CD4-positive, alpha-beta T cell treated with Interleukin-6 at 100 ng/mL for 8 hours (primary cell): ENCODE data around the gene GGA1.
"Not testable (repeated sequence)": the region's sequence is repeated elsewhere in the genome, so short reads cannot be mapped to it uniquely, and the experiment has no call there.

ENCODE experiments used
- DNase-seq: peaks from one replicate; pipeline ENCODE4 v3.0.0-alpha.2; 2020; ENCODE audit warnings: mixed read lengths, low spot score

Gene GGA1

DNA sequence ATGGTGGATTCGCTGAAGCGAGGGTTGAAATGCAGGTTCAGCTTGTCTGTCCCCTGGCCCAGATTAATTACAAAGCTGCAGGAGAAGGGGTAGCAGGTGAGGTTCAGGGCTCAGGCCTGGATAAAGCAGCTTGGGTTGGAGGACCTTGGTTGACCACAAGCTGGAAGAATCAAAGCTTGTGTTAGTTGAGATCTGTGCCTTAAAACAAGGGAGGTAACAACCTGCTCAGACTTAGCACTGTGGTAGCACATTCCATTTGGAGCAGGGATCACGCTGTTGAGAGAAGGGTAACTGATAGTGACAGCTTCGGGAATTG is 38.0 kb upstream of the GGA1 start:
- DNase-seq: no peak

DNA sequence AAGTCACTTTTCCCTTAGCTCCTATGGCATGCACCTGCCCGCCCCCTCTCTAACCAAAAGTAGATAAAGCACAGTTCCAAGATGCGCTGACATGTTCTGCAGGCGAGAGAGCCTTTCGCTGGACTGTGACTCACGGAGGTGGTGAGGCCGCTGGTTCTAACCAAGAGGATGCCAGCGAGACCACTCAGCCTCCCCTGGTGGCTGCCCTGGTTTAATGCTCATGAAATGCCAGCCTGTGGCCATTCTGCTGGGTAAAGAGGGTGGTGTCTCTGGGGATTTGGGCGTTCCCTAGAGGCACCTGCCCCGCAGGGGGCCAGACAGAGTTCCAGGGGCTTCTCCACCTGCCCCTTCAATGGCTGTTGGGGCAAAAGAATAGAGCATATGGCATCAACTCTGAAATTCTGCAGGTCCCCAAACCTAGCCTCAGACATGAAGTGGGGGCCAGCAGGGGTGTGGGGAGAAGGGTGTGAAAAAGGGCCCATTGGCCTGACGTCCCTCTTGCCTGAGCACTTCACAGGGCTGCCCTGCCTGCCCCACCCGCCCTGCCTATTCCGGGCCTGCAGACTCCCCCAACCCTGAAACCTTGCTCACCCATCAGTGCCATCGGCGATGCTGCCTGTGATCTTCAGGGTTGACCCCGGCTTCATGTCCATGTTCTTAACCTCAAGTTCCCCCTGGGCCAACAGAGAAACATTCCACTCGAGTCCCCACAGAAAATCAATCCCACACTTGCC is 37.2 kb upstream of the GGA1 start:
- no peak for DNase-seq

DNA sequence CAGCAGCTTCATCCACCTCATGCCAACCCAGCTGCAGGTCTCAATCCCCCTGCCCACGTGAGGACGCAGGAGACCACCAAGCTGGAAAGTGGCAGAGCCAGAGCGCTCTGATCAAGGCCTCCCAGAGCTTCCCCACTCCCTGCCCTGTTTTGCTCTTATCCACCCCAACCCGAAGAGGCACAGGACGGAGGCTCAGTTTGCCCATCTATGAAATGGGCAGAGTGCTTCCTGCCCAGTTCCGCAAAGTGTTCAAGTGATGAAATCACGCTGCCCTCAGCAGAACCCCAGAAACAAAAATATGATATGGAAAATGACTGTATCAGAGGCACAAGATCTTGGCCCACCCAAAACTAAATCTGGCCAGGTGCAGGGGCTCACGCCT is 36.7 kb upstream of the GGA1 start:
- DNase-seq: no peak

DNA sequence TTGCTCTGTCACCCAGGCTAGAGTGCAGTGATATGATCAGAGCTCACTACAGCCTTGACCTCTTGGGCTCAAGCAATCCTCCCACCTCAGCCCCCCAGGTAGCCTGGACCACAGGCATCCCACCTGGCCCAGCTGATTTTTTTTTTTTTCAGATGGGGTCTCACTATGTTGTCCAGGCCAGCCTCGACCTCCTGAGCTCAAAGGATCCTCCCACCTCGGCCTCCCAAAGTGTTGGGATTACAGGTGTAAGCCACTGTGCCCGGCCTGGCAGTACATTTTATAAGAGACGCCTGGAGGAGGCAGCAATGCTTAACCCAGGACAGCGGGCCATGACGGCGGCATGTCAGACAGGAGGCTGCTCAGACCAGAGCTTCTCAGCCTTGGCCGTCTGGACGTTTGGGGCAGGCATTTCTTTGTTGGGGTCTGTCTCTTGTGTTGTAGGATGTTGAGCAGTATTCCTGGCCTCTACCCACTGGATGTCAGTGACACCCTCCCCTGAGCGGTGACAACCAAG is 33.1 kb upstream of the GGA1 start:
- DNase-seq: no peak

DNA sequence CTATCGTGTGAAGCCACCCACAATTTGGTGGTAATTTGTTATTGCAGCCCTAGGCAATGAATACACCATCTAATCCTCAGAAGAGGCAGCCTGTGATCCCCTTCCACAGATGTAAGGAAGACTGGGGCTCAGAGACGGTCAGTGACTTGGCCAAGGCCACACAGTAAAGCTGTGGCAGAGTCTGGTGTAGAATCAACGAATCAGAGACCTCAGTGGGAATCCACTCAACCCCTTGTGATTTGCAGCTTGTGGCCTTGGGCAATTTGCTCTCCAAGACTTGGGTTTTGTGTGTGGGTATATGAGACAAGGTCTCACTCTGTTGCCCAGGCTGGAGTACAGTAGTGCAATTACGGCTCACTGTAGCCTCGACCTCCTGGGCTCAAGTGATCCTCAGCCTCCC is 30.6 kb upstream of the GGA1 start:
- no peak for DNase-seq

DNA sequence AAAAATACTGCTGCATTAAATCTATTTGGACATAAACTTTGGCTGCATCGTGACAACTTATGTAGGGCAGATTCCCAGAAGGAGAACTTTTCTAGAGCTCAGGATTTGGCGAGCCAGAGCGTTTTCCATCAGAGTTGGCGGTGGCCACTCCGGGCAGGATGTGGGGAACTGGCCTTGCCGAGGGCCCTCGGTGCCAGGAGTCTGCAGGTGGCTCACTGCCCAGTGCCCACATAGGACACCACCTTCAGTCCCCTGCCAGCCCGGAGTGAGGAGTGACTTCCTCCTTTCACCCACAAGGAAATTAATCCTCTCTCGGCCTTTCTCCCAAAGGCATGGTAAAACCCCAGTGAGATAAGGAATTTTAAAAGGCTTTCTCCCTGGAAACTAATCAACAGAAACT is 27.1 kb upstream of the GGA1 start:
- no peak for DNase-seq

DNA sequence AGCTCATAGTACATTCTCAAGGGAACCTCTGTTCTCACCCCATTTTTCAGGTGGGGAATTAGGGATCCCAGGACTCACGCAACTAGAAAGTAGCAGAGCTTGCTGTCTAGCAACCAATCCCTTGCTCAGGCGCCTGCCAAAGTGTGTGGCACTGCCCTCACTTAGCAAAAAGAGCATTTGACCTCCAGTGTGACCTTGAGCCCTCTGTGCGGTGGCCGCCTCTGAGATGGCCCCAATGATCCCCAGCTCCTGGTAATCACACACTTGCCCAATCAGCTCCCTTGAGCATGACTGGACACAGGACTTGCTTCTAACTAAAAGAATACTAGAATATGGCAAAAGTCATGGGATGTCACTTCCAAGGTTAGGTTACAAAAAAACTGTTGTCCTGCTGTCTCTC is 26.1 kb upstream of the GGA1 start:
- DNase-seq: no peak

DNA sequence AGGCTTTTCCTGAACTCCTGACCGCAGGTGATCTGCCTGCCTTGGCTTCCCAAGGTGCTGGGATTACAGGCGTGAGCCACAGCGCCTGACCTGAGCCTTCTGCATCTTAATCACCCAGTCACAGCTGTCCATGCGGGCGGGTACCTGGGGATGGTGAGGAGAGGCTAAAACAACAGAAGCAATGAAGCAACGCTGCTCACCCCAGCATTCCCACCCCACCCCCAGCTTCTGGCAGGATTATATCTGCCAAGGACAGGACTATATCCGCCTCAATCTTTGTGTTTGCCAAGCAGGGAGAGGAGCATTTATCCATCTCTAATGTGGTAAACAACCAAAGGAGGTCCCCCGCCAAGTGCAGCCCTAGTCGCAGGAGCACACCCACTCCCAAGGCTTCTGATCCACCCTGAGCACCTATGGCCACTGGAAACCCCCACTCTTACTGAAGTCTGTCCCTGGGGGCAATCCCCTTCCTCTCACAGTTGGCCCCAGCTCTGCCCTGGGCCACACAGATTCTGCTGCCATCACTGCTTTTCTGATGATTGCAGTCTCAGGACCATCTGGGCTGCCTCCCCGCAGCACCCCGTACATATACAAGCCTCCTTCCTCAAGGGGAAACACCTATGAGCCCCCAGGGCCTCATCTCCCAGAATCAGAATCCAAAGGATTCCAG is 20.0 kb upstream of the GGA1 start:
- no peak for DNase-seq

DNA sequence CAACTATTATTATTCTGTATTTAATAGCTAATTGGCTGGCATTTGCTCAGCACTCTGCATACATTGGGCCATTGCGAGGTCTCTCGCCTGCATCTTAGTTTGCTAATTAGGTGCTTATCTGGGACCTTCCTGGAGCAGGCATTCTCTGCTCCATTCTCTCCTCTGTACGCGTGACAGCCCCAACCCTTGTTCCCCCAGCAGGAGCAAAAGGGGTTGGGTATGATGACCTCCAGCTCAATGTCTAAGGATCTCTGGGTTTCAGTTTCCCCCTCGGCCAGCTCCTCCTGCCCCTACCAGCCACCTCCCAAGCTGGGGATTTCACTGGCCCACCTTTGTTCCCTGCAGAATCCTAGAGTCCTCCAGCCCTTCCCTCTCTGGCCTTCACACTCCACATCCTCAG is 19.0 kb upstream of the GGA1 start:
- no peak for DNase-seq

DNA sequence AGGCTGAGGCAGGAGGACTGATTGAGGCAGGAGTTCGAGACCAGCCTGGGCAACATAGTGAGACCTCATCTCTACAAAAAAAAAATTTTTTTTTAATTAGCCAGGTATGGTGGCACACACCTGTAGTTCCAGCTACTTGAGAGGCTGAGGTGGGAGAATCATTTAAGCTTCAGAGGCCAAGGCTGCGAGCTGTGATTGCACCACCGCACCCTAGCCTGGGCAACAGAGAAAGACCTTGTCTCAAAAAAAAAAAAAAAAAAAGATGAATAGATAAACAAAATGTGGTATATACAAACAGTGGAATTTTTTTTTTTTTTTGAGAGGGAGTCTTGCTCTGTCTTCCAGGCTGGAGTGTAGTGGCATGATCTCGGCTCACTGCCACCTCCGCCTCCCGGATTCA is 17.6 kb upstream of the GGA1 start:
- not testable (repeated sequence) for DNase-seq

DNA sequence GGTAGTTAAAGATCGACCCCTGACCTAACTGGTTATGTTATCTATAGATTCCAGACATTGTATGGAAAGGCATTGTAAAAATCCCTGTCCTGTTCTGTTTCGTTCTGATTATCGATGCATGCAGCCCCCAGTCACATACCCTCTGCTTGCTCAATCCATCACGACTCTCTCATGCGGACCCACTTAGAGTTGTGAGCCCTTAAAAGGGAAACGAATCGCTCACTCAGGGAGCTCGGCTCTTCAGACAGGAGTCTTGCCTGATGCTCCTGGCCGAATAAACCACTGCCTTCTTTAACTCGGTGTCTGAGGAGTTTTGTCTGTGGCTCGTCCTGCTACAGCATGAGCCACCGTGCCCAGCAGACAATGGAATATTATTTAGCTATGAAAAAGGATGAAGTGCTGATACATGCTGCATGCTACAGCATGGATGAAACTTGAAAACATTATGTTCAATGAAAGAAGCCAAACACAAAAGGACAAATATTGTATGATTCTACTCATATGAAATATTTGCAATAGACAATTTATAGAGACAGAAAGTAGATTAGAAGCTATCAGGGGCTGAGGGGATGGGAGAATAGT is 16.7 kb upstream of the GGA1 start:
- no peak for DNase-seq

DNA sequence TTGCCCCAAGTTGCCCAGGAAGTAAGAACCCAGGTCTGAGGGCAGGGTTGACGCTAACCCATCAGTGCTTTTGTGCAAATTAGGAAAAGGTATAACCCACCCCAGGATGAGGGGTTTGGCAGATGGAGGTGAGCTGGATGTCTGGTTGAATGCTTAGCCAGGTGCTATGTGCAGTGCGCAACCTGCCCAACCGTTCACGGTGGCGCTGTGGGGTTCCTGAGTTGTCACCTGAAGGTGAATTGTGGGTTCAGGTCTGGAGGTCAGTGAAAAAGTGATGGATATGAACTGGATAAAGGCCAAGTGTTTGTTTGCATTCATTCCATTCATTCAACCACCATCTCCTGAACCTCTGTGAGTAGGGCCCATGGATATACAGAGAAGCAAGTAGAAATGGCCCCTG is 14.4 kb upstream of the GGA1 start:
- no peak for DNase-seq

DNA sequence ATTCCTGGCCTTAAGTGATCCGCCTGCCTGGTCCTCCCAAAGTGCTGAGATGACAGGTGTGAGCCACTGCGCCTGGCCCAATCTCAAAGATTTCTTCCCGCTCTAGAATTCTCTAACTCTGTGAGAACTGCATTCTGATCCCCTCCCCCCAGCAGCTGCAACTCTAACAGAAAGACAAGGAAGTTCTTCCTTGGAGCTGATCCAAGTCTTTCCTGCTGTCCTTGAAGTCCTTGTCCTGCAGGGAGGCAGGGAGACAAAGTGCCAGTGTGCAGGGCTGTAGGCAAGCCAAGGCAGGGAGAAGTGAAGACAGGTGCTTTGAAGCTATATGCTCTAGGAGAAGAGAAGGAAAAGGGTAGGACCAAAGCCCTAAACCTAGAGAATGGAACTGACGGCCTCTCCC is 9.5 kb upstream of the GGA1 start:
- DNase-seq: no peak

DNA sequence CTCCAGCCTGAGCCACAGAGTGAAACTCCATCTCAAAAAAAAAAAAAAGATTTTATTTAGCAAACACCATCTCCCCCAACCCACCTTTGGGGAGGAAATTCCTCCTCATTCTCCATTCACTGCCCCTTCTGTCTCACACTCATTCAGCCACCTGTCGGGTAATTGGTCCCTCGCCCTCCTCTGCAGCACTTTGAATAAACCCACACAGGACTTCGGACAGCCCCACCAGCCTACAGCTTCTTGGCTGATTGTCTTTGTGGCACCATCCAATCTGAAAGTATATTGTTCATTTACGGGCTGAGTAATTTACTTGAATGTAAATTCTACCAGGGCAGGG is 7.5 kb upstream of the GGA1 start:
- no peak for DNase-seq

DNA sequence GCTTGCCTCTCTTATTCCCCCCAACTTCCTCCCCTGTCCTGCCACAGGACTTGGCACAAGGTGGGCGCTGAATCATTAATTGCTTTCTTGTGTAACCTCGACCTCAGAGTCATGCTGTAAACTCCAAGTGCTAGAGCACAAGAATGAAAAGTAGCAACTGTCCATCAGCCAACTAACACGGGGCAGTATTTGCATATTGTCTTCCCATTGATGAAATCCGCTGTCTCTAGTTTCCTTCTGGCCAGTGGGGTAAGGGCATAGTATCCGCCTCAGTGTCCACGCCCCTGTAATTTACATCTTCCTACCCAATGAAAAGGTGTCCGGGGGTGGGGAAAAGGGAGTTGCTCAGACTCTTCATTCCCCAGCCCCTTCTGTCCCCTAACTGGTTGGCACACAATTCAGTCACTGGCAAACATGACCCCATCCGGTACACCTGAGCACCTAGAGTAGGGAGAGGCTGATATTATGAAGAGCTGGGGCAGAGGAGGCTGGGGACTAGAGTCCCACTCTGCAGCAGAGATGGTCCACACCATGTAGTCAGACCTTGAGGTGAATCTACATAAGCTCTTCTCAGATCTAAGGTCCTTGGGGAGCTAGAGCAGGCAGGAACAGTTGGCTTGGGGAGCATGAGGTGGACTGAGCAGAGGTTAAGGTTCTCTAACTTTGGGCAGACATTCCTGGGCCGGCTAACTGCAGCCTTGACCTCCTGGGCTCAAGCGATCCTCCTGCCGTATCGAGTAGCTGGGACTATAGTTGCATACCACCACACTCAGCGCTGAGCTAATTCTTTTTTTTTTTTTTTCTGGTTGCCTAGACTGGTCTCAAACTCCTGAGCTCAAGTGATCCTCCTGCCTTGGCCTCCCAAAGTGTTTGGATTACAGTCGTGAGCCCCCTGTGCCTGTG is 6.8 kb upstream of the GGA1 start:
- DNase-seq: no peak

DNA sequence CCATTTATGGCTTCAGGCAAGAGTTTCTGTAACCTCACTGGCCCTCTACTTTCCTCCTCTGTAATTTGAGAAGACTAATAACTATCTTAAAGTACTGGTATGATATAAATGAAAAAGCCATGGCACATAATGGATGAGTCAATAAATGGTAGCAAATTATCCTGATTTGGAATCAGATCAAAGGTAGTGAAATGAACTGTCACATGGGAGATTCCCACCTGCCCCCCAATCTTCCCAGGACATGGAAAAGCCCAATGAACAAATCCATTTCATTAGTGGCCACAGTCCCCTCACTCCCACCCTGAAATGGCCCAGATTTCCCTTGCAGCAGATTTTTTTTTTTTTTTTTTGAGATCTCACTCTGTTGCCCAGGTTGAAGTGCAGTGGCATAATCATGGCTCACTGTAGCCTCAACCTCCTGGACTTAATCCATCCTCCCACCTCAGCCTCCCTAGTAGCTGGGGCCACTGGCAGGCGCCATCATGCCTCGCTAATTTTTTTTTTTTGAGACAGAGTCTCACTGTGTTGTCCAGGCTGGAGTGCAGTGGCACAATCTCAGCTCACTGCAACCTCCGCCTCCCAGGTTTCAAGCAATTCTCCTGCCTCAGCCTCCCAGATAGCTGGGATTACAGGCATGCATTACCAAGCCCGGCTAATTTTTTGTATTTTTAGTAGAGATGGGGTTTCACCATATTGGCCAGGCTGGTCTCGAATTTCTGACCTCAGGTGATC is 5.9 kb upstream of the GGA1 start:
- DNase-seq: not testable (repeated sequence)

DNA sequence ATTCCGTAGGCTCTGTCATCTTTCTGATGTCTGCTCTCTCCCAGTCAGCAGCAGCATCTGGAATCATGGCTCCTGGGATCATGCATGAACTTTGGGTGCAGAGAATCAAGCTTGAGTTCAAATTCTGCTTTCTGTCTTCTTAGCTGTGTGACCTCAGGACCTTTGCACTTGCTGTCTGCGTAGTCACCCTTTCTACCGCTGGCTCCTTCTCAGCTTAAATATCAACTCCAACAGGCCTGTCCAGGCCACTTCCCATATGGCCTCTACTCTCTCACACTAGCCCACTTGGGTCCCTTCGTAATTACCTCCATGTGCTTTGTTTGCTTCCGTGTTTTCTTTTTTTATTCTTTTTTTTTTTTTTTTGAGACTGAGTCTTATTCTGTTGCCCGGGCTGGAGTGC is 4.6 kb upstream of the GGA1 start:
- no peak for DNase-seq

DNA sequence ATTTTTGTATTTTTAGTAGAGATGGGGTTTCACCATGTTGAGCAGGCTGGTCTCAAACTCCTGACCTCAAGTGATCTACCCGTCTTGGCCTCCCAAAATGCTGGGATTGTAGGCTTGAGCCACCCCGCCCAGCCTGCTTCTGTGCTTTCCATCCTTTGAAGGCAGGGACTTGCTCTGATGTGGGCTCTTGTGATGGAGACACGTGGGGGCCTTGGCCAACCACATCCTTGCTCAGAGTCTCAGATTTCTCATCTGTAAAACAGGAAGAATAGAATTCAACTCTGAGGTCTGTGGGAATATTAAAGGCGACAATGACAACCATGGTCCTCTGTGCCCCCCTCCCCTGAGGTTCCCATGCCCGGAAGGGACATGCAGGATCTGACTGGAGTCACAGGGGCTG is 3.8 kb upstream of the GGA1 start:
- DNase-seq: peak; percentile 71

DNA sequence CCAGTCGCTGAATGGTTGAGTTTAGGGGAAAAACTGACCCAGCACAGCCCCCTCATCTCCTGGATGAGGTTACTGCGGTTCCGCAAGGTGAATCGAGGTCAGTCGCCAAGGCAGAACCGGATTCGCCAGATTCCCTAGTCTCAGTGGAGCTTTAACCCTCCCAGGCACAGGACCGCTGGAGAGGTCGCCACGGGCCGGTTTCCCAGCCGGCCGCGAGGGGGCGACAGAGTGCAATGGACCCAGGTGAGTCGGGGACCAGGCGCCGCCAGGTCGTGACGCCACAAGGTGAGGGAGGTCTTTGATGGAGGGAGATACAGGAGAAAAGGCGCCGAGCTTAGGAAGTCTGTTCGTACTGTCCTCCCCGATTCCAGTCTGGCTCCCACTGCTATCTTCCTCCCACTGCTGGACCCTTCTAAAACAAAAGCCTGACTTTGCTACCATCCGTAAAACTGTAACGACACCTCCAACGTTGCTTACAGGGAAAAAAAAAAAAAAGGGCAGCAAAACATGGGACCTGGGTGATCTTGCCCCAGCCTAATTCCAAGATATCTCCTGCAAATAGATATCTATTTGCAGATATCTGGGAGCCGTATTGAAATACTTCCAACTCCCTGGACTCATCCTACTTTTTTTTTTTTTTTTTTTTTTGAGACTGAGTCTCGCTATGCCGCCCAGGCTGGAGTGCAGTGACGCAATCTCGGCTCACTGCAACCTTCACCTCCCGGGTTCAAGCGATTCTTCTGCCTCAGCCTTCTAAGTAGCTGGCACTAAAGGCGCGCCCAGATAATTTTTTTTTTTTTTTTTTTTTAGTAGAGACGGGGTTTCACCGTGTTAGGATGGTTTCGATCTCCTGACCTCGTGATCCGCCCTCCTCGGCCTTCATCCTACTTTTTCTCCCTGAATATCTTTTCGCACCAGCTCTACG is 1.4 kb upstream of the GGA1 start:
- DNase-seq: peak; percentile 89

DNA sequence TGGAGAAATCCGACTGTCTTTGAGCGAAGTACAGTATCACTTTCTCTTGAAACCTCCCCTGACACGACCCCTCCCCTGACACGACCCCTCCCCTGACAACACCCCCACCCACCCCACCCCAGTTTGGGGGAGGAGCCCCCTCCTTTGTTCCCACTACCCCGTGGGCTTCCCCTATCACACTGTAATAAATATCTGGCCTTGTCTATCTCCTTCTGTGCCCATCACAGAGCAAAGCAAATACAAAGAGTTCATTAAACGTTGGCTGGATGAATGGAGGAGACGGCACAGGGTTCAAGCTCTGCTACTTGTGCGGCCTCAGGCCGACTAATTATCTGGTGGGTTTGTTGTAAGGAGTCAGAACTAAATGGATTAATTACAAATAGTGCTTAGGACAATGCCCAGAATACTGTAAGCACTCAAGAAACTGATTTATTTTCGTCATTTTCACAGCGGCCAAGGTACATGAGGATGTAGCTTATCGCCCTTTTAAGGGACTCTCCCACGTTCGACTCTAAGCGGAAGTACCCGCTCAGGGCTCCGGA is 628 bp upstream of the GGA1 start:
- no peak for DNase-seq
